Fibroblast of mammary gland (primary cell): ENCODE data around the gene AMER3.

ENCODE experiments used
- DNase-seq: peaks from one replicate; pipeline ENCODE4 v3.0.0-alpha.2; 2010; ENCODE audit warnings: low read depth
- H3K4me3 ChIP-seq: 2 replicates; pipeline ENCODE4 v1.5.1; 2011; ENCODE audit warnings: low read depth, mild to moderate bottlenecking, low read length, moderate library complexity; ENCODE audit not compliant: control insufficient read depth
- TF ChIP-seq, protein P1 (sequence below): conservative IDR thresholded peaks from 2 replicates; pipeline ENCODE4 v1.5.1; 2011; ENCODE audit warnings: low read depth, low read length, inconsistent platforms; ENCODE audit not compliant: control insufficient read depth, insufficient read depth

AMER3 gene

DNA sequence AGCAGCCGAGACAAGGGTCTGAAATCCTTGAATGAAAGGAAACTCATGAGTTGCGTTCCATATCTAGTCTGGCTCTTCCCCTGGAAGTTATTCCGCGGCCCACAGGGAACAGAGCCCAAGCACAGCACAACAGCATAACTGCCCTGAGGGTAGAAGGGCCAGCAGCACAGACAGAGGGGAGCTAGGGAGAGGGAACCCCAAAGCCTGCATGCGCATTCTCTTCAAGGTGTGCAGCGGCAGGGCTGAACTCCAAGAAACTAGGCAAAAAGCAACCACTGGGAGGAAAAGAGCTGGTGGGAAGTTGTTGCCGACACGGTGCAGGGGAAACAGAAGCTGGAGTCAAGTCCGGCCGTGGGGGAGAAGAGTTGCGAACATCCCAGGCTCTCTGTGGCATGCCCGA lies 14.7 kb upstream of the AMER3 start:
- H3K4me3 ChIP-seq = no peak overlapping the region
- TF ChIP-seq, protein P1, sequence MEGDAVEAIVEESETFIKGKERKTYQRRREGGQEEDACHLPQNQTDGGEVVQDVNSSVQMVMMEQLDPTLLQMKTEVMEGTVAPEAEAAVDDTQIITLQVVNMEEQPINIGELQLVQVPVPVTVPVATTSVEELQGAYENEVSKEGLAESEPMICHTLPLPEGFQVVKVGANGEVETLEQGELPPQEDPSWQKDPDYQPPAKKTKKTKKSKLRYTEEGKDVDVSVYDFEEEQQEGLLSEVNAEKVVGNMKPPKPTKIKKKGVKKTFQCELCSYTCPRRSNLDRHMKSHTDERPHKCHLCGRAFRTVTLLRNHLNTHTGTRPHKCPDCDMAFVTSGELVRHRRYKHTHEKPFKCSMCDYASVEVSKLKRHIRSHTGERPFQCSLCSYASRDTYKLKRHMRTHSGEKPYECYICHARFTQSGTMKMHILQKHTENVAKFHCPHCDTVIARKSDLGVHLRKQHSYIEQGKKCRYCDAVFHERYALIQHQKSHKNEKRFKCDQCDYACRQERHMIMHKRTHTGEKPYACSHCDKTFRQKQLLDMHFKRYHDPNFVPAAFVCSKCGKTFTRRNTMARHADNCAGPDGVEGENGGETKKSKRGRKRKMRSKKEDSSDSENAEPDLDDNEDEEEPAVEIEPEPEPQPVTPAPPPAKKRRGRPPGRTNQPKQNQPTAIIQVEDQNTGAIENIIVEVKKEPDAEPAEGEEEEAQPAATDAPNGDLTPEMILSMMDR = no peak
- DNase-seq = no peak

DNA sequence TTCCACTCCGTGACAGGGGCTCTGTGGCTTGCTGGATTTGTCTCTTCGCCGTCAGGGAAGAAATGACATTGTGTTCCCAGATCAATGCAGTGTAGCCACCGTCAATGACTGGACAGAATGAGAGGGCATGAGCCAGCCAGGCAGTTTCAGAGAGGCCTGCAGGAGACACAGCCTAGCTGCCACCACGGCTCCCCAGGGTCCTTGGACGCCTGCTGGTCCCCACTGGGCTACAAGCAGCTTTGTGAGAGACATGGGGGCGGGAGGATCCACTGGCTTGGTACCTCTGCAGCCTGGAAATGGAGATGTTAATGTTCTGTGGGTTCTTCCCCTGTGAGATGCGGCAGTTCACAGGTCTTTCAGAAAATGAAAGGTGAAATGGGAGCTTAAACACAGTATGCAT lies 12.1 kb upstream of the AMER3 start:
- TF ChIP-seq, protein P1 = no peak
- no peak for DNase-seq
- H3K4me3 ChIP-seq = no peak overlapping the region

- TF ChIP-seq, protein P1 = no peak
- no peak for DNase-seq
- H3K4me3 ChIP-seq = no peak overlapping the region
These were observed 10.8 kb upstream of the AMER3 start for GRCh38 chr2:130744287-130745117.

DNA sequence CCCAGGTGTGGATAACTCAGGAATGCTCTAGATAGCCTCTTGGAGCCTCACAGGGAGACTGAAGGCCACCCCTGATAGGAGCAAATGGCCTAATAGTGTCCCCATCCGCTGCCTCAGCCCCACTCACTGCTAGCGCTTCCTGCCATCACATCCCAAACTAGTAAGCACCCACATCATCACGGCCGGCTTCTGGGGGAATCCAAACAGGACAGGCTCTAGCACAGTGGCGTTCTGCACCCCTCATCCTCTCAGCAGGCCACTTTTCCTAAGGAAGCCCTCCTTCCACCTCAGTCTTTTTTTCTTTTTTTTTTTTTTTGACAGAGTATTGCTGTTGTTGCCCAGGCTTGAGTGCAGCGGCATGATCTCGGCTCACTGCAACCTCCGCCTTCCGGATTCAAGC lies 6.3 kb upstream of the AMER3 start:
- no peak overlapping the region for H3K4me3 ChIP-seq
- TF ChIP-seq, protein P1 = no peak
- DNase-seq = no peak

DNA sequence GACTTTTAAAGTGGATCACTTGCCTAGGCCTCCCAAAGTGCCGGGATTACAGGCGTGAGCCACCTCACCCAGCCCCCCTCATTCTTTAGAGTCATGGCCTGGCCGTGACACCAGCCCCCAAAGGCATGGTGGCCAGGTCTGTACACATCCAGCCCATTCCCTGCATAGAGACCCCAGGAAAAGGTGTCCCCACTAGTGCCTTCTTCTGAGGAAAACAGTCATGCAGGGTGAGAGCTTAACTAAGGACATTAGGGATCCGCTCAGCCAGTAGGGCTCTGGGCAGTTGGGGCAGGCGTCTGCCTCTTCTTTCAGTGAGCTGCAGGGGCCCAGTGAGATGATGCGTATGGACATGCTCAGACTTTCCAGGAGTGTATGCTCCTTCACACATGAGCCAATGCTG lies 5.7 kb upstream of the AMER3 start:
- TF ChIP-seq, protein P1 = no peak
- no peak overlapping the region for H3K4me3 ChIP-seq
- DNase-seq = no peak

DNA sequence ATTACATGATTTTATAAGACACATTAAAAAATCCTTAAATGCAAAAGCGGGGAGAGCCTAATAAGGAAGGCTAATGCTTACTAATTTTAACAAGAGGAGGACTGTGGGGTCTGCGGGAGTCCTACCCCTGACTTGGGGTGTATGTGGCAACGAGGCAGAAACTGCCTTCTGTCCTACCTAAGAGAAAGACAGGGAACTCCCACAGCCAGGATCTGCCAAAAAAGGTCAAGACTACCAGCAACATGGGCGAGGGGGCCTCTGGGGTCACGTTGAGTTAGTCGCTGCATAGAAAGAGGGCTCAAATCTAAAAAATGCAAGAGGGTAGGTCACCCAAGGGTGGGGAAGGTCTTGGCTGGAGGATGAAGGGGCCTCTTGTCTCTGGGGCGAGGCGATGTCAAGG lies 529 bp upstream of the AMER3 start:
- TF ChIP-seq, protein P1 = no peak
- DNase-seq = no peak
- H3K4me3 ChIP-seq = no peak overlapping the region
